CD4-positive, alpha-beta T cell treated with Interleukin-21 for 1 hour (primary cell): ENCODE measurements around the gene HMGN5.

Source experiments
- DNase-seq: peaks from one replicate; pipeline ENCODE4 v3.0.0-alpha.2; 2020

The HMGN5 gene, protein sequence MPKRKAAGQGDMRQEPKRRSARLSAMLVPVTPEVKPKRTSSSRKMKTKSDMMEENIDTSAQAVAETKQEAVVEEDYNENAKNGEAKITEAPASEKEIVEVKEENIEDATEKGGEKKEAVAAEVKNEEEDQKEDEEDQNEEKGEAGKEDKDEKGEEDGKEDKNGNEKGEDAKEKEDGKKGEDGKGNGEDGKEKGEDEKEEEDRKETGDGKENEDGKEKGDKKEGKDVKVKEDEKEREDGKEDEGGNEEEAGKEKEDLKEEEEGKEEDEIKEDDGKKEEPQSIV

DNA sequence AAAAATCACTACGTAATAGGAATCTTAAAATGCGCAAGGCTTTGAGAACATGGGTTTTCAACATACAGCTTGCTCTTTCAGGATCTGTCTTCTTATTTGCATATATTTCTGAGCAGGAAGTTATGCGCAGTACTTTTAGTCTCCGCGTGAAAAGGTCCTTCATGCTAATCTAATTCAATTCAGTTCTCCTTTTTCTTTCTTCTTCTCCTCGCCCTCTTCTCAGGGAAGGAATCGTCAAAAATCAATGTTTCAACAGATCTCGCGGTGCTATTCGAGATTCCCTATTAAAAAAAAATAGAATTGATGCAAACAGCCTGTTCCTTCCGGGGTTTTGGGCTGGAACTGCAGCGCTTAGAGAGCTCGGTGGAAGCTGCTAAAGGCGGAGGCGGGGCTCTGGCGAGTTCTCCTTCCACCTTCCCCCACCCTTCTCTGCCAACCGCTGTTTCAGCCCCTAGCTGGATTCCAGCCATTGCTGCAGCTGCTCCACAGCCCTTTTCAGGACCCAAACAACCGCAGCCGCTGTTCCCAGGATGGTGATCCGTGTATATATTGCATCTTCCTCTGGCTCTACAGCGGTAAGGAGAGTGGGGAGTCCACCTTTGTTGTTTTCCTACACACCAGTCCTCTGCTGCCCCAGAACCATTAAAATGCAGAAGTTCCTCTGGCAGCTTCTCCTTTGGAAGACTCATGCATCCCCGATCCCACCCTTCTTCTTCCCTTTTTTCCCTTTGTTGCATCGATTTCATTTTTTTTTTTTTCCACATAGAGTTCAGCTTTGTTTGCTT, at the start of gene HMGN5, which contains the start of gene SH3BGRL:
TSS of gene HMGN5 (minus strand) at position 243 of the 785 bp plus-strand sequence. CDS start 80,364 bp downstream, outside the sequence.
TSS of gene SH3BGRL (plus strand) at position 432 of the 785 bp plus-strand sequence. CDS start at position 531, 99 bp downstream.
- DNase-seq = peak; percentile 76

DNA sequence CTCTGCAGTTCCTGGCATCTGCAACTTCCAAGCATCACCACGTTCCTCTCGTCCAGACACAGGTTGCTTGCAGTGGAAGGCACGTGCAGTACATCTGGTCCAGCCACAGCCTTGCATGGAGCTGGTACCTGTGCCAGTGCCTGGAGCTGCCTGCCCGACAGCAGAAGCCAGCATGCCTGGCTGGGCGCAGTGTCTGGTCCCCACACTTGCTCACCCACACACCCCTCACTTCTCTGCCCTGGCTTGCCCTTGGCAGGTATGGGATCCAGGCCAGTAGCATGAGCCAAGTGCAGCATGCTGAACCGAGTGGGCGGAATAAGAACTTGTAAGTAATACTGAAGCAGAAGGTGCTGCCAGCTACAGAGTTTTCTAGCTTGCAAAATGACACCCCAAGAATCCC, 40.0 kb upstream of the HMGN5 start:
- no peak for DNase-seq

DNA sequence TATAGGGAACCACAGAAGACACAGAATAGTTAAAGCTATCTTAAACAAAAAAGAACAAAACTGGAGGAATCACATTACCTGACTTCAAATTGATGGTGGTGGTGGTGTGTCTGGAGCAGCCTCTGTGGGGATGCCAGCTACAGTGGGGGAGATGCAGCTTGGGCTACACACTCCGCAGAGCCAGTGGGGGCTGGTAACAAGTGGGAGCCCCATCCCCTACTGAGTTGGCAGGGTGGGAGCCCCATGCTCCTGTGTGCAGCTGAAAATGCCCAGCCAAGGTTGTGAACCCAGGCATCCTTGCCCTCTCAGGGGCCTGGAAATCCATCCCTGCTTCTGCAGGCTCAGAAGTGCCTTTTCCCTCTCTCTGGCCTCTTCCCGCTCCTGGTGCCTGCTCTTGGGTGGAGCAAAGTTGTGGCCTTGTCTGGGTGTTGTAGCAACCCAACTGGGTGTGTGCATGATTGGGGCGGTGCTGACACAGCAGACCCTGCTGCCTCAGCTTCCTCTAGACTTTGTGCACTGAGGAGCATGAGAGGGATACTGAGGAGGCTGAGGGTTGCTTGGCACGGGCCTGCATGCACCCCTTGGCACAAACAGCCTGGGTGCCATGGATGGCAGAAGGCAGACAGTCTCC, 39.1 kb upstream of the HMGN5 start:
- no peak for DNase-seq

DNA sequence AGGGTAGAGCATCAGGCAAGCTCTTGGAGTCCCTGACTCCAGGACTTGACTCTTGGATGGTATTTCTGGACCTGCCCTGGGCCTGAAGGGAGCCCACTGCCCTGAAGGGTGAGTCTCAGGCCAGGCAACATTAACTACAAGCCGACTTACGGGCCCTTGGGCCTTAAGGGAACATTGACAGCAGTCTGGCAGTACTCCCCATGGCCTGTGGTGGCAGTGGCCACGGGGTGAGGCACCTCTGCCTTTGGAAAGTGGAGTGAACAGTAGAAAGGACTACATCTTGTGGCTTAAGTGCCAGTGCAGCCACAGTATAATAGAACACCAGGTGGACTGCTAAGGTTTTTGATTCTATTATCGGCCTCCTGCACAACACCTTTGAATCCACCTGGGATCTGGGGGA, 36.5 kb upstream of the HMGN5 start:
- no peak for DNase-seq

DNA sequence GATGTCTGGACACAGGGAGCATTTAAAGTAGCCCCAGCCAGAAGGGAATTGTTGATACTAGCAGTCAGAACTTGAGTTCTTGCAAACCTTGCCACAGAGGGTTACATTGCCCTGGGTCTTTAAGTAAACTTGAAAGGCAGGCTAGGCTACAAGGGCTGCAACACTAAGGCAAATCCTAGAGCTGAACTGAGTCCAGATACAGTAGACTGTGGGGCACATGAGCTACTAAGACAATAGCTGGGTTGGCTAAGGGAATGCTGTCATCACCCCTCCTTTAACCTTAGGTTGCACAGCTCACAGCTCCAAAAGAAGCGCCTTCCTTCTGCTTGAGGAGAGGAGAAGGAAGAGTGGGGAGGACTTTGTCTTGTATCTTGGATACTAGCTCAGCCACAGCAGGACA, 35.8 kb upstream of the HMGN5 start:
- no peak for DNase-seq

DNA sequence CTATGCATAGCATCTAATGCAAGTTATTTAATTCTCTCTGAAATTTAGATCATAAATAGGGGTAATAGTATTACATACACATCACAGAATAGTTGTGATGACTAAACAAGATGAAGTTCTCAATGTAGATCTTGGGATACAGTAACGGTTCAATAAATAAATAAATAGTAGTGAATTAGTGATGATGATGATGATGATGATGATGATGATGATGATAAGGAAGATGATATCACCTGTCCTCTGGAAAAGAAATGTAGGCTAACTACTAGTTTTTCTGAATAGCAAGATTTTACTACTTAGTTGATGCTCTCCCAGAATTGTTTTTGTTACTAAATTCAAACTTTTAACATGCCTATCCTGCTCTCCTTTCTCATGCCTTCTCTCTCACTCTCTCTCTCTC, 30.5 kb upstream of the HMGN5 start:
- DNase-seq = no peak

DNA sequence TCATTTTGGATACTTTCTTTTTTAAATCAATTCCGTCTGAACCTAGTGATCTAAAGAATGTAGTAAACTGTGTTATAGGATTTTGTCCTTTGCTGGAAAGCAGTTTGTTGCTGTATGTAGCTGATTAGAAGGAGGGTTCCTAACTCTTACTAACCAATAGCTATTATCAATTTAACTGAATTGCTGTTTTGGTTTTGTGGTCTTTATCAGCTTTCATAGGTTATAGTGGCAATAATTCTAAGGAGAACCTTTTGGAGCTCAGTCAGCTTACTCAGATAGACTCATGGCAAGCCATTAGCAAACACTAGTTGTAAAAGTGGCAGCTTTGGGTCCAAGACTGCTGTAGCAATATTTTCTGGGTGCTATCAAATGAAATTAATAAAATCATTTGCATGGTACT, 29.8 kb upstream of the HMGN5 start:
- DNase-seq = no peak

DNA sequence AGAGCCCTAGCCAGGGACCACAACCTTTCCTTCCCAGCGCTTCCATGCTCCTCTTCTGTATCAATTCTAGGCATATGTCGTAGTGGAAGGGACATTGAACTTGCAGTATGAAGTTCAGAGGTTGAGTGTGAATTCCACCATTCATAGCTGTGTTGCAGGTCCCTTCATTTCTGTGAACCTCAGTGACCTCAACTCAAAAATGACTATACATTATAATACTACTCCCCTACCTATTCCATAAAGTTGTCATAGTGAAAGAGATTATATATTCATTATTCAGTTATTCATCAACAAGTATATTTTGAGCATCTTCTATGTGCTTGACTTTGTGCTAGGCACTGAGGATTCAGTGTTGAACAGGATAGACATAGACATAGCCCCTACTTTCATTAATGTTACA, 28.2 kb upstream of the HMGN5 start:
- no peak for DNase-seq

DNA sequence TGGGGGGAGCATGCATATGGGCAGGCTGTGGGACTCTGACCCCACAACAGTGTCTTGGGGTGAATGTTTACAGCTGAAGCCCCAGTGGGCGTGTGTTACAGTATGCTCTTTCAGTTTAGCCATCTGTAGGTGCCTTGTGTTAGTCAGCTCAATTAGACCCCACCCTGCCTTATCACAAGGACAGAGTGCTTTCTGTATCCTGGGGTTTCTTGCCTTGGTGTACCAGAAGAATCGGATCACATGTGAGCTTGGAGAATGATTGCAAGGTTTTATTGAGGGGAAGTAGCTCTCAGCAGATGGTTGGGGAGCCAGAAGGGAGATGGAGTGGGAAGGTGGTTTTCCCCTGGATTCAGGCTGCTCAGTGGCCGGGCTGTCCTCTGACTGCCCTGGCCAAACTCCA, 27.5 kb upstream of the HMGN5 start:
- no peak for DNase-seq

DNA sequence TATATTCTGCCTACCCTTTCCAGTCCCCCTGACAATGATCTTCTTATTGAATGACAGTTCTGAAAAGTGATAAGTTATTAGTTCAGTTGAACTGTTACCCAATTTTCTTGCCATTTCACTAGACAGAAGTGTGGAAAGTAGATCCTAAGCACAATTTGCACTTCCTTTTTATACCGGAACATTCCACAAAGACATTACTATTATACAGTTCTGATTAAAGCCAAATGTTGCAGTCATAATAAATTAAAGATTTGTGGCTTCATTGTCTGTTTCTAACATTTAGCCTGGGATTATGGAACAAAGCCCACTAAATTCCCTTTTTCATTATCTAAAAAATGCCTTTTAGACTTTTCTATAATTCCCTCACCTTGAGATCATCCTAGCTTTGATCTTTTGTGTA, 14.0 kb upstream of the HMGN5 start:
- DNase-seq = no peak

DNA sequence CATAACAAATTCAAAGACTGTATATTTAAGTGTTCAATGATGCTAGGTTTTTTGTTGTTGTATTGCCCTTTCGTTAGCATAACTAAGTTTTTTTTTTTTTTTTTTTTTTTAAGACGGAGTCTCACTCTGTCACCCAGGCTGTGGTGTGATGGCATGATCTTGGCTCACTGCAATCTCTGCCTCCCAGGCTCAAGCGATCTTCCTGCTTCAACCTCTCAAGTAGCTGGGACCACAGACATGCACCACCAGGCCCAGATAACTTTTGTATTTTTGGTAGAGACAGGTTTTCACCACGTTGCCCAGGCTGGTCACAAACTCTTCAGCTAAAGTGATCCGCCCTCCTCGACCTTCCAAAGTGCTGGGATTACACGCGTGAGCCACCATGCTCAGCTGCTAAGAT, 7.2 kb upstream of the HMGN5 start:
- no peak for DNase-seq

DNA sequence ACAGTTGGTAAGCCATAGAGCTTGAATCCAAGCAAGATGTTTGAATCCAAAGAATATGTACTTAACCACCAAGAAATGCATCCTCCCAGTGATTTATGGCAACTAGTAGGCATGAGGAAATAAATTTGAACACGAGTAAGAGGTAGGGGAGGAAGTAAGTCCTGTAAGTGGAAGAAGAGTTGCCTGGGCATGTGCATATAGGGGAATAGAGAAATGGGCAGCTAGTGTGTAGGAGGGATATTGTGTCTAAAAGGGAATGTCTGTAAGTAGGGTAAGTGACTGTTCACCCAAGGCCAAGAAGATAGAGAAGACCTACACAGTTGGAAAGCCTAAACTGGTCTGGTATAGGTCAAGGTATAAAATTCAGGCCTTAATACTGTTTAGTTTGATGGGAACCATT, 4.8 kb upstream of the HMGN5 start:
- DNase-seq = no peak

DNA sequence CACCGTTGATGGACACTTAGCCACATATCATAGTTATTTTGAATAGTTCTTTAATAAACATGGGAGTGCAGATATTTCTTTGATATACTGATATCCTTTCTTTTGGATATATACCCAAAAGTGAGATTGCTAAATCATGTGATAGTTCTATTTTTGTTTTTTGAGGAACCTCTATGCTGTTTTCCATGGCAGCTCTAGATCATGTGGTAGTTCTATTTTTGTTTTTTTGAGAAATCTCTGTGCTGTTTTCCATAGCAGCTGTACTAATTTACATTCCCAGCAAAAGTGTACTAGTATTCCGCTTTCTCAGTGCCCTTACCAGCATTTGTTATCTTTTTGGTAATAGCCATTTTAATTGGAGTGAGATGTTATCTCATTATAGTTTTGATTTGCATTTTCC, 3.8 kb upstream of the HMGN5 start:
- no peak for DNase-seq

DNA sequence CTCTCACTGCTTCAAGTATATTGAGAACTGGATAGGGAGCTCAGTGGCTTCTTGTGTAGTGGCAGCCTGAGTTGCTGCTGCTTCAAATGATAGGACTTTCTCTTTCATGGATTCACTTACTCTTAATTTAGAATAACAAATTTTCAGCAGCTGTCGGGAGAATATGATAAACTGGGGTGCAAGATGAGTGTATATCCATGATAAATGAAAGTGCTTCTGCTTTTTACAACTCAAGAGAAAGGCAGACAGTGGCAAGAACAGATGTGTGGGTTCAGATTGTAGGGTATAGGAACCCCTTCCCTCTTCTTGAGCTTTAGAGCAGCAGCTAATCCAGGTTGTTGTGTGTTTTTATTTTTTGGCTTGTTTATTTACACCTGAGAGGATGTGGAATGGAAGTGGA, 1.2 kb upstream of the HMGN5 start:
- DNase-seq = no peak

DNA sequence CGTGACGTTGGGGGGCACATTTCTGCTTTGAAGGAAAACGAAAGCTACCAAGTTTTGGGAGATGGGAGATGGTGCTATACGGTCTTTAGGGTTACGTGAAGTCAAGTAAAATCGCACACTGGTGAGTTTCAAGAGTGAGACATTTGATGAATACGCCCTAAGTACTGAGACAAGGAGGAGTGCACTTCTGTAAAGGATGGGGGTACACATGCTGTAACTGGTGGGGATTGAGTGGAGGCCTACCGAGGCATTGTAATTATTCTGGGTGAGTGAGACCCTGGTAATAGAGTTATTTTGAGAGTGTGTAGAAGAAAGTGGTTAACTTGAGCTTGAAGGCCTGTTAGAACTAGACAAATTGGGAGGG, 725 bp upstream of the HMGN5 start:
- peak; percentile 3 for DNase-seq

DNA sequence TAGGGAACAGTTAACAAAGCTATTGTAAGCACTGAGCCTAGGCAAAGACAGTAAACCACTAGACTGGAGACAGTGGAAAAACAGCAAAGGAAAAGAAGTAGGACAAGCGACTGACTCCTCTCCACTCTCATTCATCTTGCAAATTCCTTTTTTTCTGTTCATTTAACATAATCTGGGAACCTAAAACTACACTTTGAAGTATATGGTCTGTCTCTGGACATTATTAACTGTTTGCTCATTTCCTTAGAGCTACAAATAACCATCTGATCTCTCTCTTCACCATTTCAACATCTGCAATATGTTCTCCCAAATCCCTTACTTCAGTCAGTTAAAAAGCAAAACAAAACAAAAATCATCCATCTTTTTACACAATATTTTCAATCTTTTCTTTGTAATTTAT, 642 bp downstream of the HMGN5 start:
- no peak for DNase-seq

DNA sequence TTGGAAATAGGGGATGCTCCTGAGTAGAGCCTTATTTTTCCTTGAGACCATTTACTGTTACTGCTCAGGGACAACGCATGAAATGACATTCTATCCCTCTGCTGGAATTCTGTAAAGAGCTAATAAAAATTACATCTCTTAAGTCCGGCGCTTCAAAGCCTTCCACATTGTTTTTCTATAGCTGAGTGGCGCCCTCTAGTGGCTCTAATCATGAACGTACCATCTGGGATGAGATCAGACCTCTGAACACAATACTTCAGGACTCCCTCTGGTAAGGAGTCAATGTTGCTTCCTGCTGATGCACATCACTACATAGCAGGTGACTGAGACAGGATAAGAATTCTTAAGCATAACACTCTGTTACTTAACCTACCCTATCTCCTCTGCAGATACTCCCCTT, 6.0 kb downstream of the HMGN5 start:
- peak; percentile 67 for DNase-seq

DNA sequence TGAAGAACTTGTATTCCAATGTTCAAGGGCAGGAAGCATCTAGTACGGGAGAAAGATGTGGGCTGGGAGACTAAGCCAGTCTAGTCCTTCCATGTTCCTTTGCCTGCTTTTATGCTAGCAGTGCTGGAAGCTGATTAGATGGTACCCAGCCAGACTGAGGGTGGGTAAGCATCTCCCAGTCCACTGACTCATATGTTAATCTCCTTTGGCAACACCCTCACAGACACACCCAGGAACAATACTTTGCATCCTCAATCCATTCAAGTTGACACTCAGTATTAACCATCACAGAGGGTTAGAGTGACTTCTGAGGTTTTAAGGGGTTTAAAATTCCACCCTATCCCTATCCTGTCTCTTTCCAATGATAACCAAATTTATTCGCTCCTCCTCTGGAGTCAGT, 6.5 kb downstream of the HMGN5 start:
- DNase-seq = no peak

DNA sequence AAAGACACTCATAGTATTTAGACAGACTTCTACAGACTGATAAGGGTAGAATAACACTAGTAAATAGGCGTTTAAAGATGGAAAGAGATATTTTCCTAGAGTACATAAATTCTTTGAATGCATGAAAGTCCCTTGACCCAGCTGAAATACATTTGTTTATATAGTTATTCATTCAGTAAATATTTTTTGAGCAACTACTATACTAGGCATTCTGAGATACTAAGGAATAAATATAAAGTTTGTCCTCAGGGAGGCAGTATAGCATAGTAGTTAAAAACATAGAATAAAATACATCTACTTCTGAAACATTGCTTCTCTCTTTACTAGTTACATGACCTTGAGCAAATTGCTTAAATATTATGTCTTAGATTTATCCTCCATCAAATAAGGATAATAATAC, 27.4 kb downstream of the HMGN5 start:
- DNase-seq = peak; percentile 17

DNA sequence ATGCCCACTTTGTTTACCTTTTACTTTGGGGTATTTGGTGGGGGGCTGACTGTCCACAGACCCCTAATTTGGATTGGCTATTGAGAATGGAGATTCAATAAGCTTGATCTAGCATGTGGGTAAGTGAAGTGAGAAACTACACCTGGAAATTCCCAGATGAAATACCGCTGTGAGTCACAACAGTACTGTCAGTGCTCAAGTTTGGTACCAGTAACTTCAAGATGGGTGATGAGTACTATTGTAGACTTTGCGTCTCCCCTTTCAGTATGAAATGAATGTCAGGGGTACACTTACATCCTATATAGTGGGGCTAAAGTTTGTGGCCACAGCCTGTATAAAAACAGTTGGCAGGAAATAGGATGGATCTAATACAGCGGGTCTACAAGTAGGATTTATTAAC, 33.3 kb downstream of the HMGN5 start:
- DNase-seq = no peak

DNA sequence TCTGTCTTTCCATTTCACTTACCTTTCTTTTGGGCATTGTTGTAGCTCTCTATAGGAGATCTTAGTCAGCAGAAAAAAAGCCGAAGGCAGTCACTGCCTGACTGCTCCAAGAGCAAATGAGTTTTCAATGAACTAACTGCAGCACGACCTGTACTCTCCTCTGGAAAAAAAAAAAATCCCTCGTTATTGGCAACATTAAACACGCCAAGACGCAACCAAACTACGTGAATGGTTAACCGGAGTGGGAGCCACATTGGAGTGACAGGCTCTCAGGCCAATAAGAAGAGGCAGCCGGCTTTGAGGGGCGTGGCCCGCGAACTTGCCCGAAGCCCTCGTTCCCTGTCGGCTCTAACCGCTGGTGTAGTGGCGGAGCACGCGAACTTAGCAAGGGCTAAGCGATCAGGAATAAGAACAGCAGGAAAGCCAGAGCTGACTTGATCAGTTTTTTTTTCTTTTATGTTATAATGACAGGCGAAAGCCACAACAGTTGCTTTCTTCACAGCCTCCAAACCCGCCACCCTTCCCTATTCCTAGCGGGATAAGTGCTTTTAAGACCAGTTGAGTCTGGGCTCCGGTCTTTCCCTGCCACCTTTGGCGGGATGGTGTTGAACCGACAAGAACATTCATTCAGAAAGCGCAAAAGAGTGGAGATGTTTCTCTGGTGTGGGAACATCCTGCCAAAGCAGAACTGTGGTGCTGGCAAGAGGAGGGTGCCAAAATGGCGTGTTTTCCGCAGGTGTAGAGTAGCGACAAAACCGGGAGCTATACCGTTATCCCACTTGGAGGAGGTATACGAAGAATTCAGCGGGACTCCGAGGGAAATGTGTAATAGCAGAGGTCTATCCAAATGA, 80.0 kb downstream of the HMGN5 start:
- DNase-seq = peak; percentile 90

DNA sequence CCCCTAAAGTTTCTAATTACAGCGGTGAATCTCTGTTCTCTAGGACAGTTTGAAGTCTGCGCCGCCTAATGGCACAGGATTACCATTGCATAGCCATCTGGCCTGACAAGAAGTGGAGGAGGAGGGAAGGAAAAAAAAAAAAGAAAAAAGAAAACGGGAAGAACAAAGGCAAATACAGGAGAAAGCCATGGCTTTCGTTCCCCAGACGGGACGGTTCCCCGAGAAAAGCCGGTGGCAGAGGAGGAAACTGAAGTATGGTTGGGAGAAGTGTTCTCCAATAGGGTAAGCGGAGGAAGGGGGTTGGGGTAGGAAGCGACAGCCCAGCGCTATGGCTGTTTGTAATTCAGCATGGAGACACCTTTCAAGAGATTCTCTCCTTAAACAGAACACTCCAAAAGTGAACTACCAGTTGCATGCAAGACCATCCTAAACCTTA, 80.8 kb downstream of the HMGN5 start:
- DNase-seq = peak; percentile 39
